DMS79 treated with DMSO at 0.1 percent for 48 hours (cell line): ENCODE results near the gene PLAU.

Experiments
- DNase-seq: peaks from one replicate; lab custom pipeline; 2025; lab: John Stamatoyannopoulos, UW

PLAU gene

GRCh38 chr10:73910764-73911552 lies at the start of gene PLAU:
Gene PLAU, plus strand, starts transcription at chr10:73911132. Its CDS starts 424 bp downstream, at chr10:73911556.
- no peak for DNase-seq

GRCh38 chr10:73862011-73862410 lies 48.9 kb upstream of the PLAU start:
- no peak for DNase-seq

GRCh38 chr10:73863039-73863817 lies 47.7 kb upstream of the PLAU start:
- DNase-seq: no peak

- no peak for DNase-seq
Observed at GRCh38 chr10:73864229-73864628, 46.7 kb upstream of the PLAU start.

- DNase-seq: no peak
Observed at GRCh38 chr10:73865107-73865458, 45.8 kb upstream of the PLAU start.

- DNase-seq: no peak
Observed at GRCh38 chr10:73865459-73866442, 45.2 kb upstream of the PLAU start.

- DNase-seq: no peak
Observed at GRCh38 chr10:73866621-73867020, 44.3 kb upstream of the PLAU start.

GRCh38 chr10:73867126-73867807 lies 43.7 kb upstream of the PLAU start:
- DNase-seq: no peak

GRCh38 chr10:73867871-73868631 lies 42.9 kb upstream of the PLAU start:
- DNase-seq: no peak

GRCh38 chr10:73868655-73869195 lies 42.2 kb upstream of the PLAU start:
- DNase-seq: no peak

GRCh38 chr10:73871295-73872189 lies 39.4 kb upstream of the PLAU start:
- no peak for DNase-seq

GRCh38 chr10:73872190-73872710 lies 38.7 kb upstream of the PLAU start:
- no peak for DNase-seq

- no peak for DNase-seq
Observed at GRCh38 chr10:73873142-73873837, 37.6 kb upstream of the PLAU start.

- no peak for DNase-seq
Observed at GRCh38 chr10:73873838-73874215, 37.1 kb upstream of the PLAU start.

- peak; percentile 8 for DNase-seq
Observed at GRCh38 chr10:73874267-73875138, 36.4 kb upstream of the PLAU start, which contains the start of gene CAMK2G. Gene CAMK2G, minus strand, starts transcription at chr10:73874555. Its CDS starts 94 bp downstream, at chr10:73874461.

- no peak for DNase-seq
Observed at GRCh38 chr10:73875139-73875475, 35.8 kb upstream of the PLAU start.

GRCh38 chr10:73876157-73876556 lies 34.8 kb upstream of the PLAU start:
- DNase-seq: no peak

- DNase-seq: no peak
Observed at GRCh38 chr10:73876566-73876965, 34.4 kb upstream of the PLAU start.
